Hepatic stellate cell (primary cell): ENCODE data around the gene TAPT1.
"Not testable (repeated sequence)": the region's sequence is repeated elsewhere in the genome, so short reads cannot be mapped to it uniquely, and the experiment has no call there.

ENCODE experiments used
- DNase-seq: peaks from one replicate; pipeline ENCODE4 v3.0.0; 2011; ENCODE audit warnings: low spot score

TAPT1 gene

DNA sequence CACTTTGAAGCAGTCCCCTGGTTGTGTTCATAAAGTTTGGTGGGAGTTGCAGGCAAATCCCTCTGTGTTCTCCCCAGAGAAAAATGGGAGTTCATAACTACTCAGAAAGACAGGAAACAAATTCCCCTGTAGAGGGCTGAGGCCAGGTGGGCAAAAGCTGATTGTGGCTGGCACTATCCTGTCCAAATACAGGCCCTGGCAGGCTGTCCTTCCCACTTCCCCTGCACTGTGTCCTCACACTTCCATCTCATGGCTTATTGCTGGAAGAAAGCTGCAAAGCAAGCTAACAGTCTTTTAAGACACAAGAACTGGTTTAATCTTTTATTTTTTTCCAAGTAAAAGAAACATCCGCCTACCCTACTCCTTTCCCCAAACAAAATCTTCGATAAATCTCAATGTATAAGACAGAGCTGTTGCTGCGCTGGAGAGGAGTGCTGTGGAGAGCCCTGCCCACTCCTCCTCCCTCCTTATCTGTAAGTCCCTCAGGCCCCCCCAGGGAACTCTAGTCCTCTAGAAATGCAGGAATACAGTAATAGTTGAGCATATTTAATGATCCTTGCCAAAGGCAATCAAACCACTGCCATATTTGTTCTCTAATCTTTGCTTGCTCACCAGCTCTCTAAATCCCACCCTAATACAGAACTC, 14.0 kb downstream of the TAPT1 start:
- no peak for DNase-seq

DNA sequence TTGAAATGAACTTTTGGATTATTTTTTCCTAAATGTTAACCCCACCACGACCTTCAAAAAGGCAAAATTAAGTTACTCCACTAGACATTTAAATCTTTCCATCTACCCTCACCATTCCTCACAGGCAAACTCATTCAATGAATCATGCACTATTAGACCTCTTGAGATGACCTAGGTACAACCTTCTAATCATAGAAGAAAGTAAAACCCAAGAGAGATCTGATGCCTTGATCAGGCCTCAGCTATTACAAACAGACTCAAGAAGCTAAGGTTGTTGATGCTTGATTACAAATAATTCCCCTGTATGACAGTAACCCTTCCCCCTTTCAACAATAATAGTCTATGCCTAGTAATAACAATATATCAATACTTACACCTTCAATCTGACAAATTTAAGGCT, 18.9 kb downstream of the TAPT1 start:
- DNase-seq = no peak

DNA sequence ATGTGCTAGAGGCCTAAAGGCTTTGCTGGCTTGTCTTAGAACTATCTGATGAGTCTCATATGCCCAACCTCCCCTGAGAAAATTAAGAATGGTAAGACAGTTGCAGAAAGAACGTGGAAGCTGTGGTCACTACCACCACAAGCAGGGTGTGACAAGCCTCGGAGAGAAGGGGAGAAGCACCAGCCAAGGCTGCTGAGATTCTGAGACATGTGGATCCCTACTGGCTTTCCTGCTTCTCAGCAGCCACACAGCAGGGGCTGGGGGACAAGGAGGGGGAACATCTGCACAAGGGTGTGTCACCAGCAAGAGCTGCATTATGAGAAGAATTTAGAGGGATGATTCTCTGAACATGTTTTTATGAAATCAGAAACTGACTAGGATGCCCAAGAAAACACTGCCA, 19.4 kb downstream of the TAPT1 start:
- no peak for DNase-seq

DNA sequence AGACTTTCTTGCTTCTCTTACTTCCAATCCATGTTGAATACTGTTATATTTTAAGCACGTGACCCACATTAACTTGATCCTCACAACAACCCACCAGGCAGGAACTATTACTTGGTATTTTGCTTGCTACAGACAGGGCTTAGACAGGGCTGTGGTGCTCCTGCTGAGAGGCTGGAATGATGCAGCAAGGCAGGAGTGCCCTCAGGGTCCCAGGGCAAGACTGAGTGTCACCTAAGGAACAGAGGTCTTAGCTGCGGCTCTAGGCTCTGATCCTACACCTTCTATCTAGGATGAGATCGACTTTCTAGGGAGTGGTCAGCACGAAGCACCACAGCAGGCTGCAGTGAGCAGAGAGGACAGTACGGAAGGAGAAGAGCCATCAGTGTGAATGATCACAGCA, 20.0 kb downstream of the TAPT1 start:
- no peak for DNase-seq

DNA sequence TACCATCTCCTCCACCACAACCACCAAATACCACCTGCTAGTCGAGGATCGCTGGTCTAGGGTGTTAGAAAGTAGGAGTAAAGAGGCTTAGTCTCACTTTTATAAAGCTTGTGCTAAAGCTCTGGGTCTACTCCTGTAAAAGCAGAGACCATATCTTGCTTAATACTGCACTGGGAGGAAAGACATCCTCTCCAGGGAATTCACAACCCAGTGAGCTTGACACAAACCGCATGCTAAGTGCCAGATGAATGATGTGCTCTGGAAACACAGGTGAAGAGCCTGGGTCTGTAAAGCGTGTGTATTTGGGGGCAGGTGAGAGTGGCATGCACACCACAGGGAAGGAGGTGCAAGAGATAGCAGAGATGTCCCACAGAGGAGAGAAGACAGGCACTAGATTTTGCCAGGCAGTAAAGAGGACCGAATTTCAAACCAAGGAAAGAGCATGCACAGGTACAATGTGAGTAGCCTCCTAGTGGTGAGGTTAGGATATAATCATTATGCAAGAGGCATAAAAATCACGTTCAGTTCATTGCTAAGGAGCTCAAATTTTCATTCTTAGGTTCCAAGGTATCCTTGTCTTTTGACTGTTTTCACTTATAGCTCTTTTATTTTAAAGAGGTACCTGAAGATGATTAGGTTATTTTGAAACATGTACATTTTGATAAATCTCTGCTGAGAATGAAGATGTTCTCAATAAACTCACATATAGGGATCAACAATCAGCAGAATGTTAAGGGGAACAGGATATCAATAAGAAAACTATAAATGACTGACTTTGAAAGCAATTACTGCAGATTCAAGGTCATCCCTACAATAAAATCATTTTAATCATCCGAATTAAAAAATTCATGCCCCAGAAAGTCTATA, 20.7 kb downstream of the TAPT1 start:
- DNase-seq = no peak

DNA sequence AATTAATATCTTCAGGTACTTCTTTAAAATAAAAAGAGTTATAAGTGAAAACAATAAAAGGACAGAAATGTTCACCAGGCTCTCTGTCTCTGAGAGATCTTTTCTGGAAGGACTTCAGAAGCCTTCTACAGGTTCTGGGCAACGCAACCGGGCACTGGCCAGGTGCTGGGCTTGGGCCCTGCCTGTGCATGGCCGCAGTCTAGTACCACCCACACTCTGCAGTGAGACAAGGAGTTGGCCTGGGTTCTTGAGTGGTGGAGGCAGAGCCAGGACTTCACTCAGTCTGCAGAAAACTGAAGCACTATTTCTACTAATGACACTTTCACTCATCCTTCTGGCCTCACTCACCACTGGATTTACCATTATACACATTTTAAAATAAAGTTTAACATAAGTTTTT, 21.8 kb downstream of the TAPT1 start:
- DNase-seq = no peak

DNA sequence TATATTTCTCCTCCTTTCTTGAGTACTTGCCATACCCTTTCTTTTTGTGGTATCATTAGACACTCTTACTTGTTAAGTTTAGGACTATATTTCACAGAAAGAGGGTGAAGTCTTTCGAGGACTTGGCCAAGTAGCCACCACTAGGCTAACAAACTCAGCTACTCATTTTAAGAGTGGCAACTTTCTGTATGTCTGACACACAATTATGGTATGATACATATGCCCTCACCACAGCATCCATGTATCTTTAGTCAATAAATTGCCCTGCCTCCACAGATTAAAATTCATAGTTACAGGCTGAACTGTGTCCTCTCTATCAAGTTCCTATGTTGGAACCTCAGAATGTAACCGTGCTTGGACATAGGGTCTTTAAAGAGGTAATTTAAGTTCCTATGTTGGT, 23.2 kb downstream of the TAPT1 start:
- no peak for DNase-seq

DNA sequence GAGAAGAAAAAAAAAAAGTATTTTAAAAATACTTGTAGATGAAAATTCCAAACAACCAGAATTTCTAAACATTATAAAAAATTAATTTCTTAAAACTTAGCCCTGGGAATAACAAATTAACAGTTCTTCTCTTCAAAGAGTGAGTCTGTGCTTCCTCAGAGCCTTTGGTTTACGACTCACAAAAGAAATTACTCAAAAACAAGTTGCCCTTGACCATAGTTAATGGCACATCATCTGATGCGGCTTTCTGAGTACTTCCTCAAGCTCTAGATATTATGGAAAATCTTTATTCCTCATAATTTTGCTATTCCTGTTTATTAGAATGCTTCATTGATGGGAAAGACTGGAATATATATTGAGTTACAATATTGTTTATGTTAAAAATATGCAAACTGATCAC, 23.7 kb downstream of the TAPT1 start:
- DNase-seq = no peak

DNA sequence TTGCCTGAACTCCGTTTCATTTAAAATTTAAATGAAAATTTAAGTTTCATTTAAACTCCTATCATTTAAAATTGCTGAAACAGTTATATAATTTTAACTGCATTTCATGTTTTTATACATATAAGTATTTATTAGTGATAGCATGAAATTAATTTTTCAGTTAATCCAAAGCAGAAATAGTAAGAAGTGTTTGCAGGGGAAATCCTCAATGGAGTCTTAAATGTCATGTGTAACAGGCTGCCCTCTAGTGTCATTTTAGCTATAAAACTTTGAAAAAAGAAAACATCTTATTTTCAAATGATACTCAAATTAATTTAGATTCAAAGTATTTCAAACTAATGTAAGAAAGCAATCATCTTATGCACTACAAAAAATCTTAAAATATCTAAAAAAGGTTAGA, 27.2 kb downstream of the TAPT1 start:
- peak; percentile 12 for DNase-seq

DNA sequence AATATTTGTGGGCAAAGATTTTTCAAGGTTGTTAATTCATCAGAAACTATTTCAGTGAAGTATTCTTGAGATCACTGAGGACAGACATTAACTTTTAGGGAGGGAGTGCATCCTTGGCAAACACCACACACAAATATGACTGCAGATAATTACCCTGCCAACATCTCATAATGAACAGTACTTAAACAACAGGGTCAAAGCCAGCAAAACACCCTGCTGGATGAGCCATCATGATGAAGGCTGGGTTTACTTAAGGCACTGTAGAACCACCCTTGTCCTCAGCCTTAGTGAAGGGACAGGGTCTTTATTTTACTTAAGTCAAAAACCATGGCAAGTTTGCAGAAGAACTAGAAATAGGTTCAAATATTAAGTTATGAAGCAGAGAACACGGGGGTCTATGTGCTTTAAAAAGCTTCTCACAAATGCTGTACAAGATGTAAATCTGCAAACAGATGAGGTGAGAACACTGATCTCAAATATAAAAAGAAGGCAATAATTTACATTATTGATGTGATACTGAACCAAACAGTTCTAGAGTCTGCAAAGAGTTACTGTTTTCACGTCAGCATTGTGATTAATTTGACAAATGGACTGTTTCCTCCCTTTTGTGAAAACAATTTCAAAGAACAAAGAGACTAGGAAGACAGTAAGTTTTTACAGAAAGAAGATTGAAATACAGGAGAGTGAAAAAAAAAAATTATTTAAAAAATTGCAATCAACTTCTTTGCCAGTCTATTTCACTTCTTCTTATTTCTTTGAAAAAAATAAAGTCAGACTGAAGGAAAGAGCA, 28.2 kb downstream of the TAPT1 start:
- no peak for DNase-seq

DNA sequence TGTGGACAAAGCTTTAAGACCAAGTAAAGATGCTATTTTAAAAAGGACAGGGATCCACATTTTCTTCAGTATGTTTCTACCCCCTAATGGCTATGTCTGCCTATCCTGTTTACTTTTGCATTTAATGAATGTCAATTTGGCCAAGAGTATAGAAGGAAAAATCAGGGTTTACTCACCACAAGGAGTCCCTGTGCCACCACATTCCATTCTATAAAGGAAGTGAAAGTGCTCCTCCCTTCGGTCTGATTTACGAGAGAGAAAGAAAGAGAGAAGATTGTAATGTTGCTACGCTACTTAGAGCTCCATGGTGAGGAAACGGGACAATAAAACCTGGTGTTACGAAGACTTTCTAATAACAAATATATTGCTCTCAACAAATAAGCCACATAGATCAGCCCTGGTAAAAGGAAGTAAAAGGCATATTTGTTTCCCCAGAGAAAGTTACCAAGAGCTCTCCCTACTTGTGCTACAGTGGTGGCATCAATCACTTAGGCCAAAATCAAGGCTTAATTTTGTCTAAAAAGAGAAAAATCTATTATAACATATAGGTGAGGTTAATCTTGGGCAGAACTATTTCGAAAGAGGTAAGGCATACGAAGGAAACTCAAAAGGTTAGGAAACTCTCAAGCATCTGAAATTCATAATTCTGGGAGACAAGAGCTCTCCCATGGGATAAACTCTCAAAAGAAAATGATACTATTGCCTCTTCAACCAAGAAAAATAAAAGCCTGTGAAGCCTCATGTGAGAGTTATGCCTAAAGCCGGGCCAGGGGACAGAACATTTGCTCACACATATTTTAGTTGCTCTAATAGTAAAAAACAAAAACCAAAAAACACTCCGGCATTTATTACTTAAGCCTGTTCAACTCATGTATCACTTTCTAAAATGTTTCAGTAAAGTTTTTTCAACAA, 29.5 kb downstream of the TAPT1 start:
- DNase-seq = peak; percentile 27

DNA sequence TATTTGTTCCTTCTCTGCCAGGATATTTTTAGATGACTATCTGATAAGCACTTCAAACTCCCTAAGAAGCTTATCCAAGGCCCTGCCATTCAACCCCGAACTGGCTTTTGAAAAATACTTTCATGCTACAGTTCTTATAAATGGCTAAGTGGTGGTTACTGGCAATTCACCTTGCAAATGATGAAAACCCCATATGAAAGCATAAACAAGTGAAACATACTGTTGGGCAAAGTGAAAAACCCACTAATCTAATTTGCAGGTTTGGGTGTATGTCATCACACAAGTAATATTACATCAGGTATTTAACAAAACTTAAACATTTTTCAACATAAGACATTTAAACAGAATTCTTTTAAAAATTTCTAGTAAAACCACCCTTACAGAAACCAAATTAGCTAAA, 31.1 kb downstream of the TAPT1 start:
- no peak for DNase-seq

DNA sequence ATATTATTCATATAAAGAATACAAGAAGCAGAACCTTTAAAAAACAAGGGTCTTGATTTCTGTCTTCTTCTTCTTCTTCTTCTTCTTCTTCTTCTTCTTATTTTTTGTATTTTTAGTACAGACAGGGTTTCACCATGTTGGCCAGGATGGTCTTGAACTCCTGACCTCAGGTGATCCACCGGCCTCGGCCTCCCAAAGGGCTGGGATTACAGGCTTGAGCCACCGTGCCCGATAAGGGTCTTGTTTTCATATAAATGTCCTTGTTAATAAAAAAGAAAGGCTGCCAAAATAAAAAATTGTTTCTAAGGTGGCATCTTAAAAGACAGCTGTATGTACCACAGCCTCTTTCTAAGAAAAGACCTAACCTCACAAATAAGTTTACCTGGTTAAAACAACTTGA, 31.5 kb downstream of the TAPT1 start:
- DNase-seq = not testable (repeated sequence)

DNA sequence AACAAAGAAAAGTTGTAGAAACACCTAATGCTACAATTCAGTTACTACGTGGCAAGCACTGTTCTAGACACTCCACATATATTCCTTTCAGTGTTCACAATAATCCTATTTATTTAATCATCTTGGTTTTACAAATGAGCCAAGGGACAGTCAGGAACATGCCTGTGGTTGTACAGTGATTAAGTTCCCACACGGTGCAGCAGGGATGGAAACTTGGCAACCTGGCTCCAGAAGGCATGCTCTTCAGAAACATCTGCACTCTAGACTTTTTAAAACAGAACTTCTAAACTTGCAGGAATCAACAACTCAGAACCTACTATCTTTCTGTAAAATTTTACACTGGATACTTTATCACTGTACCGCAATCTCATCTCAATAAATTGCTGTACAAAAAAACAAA, 32.1 kb downstream of the TAPT1 start:
- no peak for DNase-seq

DNA sequence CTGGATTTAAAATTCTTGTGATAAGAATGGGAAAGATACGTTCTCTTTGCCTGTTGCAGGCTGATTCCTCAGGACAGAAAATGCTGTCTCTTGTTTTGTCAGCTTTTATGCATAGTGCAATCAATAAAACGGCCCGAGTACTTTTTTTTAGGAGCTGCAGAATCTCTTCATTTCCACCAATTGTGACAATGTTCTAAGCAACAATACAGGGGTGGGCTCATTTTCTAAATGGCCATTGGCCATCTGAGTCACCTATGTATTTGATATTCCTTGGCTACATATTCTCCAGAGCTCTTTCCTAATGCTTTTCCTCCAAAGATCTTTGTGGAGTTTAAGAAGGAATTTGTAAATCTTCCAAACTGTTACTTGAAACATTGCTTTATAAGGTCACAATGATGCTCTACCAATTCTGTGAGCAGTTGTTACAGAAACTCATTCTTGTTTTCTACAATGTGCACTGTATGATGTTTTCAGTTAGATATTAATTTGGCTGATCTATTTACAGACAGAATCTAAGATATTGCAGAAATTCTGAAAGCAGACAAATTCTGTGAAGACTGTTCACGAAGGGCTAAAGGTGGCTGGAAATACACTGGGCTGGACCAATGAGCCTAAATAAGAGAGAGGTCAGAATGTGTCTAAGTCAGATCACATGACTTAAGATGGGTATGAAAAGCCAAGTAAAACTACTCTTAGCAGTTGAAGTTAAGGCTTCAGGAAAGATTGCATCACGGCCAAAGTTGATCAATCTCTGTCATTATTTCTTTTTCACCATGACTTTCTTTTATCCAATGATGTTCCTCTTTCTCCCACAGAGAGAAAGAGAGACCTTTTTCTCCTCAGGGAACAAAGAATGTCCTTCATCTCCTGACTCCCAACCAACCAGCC, 33.4 kb downstream of the TAPT1 start:
- DNase-seq = no peak

DNA sequence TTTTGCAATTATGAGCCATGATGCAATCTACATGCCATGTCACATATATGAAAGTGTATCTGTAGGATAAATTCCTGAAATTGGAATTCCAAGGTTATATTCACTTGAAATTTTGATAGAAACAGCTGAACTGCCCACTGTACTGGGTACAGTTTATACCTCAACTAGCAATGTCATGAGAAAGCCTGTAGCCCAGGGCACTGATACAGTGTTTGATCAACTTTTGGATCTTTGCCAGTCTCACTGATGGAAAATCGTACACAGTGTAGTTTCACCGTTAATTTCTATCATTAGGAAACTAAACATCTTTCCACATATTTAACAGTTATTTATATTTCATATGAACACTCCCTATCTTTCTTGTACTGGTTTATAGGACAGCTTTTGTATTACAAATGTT, 34.2 kb downstream of the TAPT1 start:
- no peak for DNase-seq

DNA sequence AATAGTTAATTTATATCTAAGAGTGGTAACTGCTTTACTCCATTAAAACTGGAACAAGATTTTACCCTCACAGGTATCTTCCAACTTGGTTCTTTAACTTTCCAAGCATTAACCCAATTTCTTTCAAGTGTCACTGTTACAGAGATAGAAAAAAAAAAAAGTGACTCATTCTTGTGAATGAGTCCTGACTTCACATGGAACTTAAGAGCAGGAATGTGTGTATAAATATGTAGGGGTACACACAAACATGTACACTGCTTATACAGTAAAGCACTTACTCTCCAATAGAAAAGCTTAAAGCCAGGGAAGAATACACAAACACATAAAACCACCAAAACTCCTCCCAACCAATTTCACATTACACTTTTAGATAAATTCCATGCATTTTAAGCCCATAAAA, 38.8 kb downstream of the TAPT1 start:
- no peak for DNase-seq

DNA sequence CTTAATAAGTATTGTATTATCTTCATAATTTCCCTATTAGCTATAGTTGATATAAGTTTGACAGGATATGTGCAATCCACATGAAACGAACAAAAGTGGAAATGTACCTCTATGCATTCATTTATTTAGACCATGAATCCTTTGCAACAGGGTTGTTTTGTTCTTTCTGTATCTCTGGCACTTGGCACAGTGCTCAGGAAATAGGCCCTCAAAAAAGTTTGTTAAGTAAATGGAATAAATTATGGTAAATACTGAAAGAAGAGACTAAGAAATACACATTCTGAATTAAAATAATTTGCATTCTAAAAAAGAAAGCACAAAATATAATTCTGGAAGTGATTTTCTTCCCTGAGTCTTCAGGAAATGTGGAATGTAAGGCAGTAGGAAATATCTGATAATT, 39.3 kb downstream of the TAPT1 start:
- DNase-seq = no peak

DNA sequence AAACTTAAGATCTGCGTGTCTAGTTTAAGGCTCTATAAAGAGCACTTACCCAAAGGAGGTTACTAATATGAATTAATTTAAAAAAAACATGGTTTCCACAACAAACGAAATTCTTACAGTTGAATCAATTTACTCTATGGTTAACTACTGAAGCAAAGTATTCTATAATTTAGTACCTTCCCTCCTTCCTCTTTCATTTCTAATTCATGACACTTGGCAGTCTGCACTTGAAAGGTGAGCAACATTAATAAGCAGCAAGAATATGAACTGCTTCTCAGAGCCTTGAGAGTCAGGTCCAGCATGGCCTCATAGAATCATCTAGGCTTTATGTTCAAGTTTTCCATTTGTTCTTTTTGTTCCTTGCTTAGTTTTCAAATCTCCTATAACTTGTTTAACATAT, 42.7 kb downstream of the TAPT1 start:
- DNase-seq = no peak

DNA sequence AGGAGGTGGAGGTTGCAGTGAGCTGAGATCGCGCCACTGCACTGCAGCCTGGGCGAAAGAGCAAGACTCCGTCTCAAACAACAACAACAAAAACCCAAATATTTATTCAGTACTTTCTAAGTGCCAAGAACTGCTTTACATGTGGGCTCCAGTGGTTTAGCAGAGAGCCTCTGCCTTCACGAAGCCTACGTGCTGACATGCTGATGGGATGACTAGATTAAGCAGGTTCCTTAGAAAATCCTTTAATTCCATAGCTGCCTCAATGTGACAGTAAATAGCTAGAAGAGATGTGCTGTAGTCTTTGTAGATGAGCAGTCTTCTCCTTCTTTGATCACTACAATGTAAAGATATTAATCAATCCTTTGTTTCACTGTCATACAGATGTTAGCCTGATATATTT, 49.6 kb downstream of the TAPT1 start:
- no peak for DNase-seq

DNA sequence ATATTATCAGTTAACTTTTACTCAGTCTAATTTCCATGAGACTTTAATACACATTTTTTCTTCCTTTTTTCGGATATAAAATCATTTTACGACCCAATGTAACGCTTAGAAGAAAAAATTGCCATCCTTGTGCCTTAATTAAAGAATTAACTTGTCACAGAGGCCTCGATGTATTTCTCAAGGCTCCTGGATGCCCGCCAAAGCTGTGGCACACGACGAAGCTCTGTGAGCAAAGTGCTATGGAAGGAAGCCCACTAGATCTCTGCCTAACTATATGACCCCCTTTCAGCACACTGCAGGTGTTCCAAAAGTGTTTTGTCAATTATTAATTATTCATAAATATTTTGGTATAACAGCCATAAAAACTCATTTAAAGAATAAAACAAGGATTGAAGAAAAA, 54.4 kb downstream of the TAPT1 start:
- no peak for DNase-seq
